Panc1 (cell line): ENCODE measurements around the gene PCDH15. TPM values are rescaled to one million over a fixed set of nuclear protein-coding genes. Genes with fewer than 3 reads are reported as not detected.

Experiments used
- ATAC-seq: fragments of 200-7000 bp; cut with Tn5 transposase; 2 replicates; pipeline ENCODE4 v1.9.1; 2020; ENCODE audit warnings: mild to moderate bottlenecking, moderate library complexity
- BruUV-seq: library from RNA; stranded (reverse); fragments of 400-500 nt; replicated peaks from 2 replicates; lab custom pipeline; 2021; lab: Mats Ljungman, UMichigan
- CTCF ChIA-PET: fragments of 300-600 bp; sonication (Branson Sonifier 250); formaldehyde crosslinking; loops from one replicate; lab custom pipeline; 2022; ENCODE audit warnings: antibody characterized with exemption; lab: Charles Lee
- POLR2A ChIA-PET: fragments of 300-600 bp; sonication (Branson Sonifier 250); formaldehyde crosslinking; loops from one replicate; lab custom pipeline; 2022; ENCODE audit warnings: antibody characterized with exemption; lab: Charles Lee
- DNase-seq: peaks from one replicate; pipeline ENCODE4 v3.0.0-alpha.2; 2010; ENCODE audit warnings: low read depth, low spot score
- H3K27ac ChIP-seq: 2 replicates; pipeline ENCODE4 v1.5.1; 2011; ENCODE audit warnings: mild to moderate bottlenecking, low read length, inconsistent platforms
- H3K27me3 ChIP-seq: fragments of 200-500 bp; sonication (Bioruptor generic); 2 replicates; pipeline ENCODE4 v1.6.0; 2014; ENCODE audit warnings: low read length, inconsistent platforms; ENCODE audit not compliant: control insufficient read depth, insufficient read depth
- H3K36me3 ChIP-seq: fragments of 200-500 bp; sonication (Bioruptor generic); 2 replicates; pipeline ENCODE4 v1.5.1; 2014; ENCODE audit warnings: inconsistent platforms, mild to moderate bottlenecking, low read length, moderate library complexity; ENCODE audit not compliant: control insufficient read depth, insufficient read depth
- H3K4me1 ChIP-seq: 2 replicates; pipeline ENCODE4 v1.5.1; 2011; ENCODE audit warnings: inconsistent platforms, mild to moderate bottlenecking, low read length, moderate library complexity; ENCODE audit not compliant: control insufficient read depth, insufficient read depth
- H3K4me3 ChIP-seq, 2 experiments: 2 replicates each; pipeline ENCODE4 v1.5.1; 2011 to 2012; ENCODE audit warnings: low read depth in 2 of 2, low read length in 2 of 2, mild to moderate bottlenecking in 2 of 2, inconsistent platforms in 1 of 2, moderate library complexity in 1 of 2
- H3K9me3 ChIP-seq: fragments of 200-500 bp; sonication (Bioruptor generic); 2 replicates; pipeline ENCODE4 v1.5.1; 2014; ENCODE audit warnings: low read depth, mild to moderate bottlenecking, inconsistent platforms, low read length, moderate library complexity; ENCODE audit not compliant: control insufficient read depth, insufficient read depth
- CTCF ChIP-seq: fragments of 450-650 bp; IDR thresholded peaks from 2 replicates; pipeline ENCODE4 v1.5.1; 2017; ENCODE audit warnings: mild to moderate bottlenecking
- POLR2AphosphoS5 ChIP-seq: IDR thresholded peaks from 2 replicates; pipeline ENCODE4 v1.6.1; 2012; ENCODE audit warnings: mild to moderate bottlenecking, low read depth, low read length, moderate library complexity
- SIN3A ChIP-seq: IDR thresholded peaks from 2 replicates; pipeline ENCODE4 v1.6.1; 2012; ENCODE audit warnings: low read depth, mild to moderate bottlenecking, low read length, moderate library complexity, borderline replicate concordance; ENCODE audit not compliant: insufficient read depth
- TCF7L2 ChIP-seq: IDR thresholded peaks from 2 replicates; pipeline ENCODE4 v1.6.1; 2011; ENCODE audit warnings: mild to moderate bottlenecking, low read depth, low read length, inconsistent platforms
- in situ Hi-C: cut with HindIII; loops from 2 replicates; pipeline ENCODE4 v1.10.0; 2016; ENCODE audit warnings: low sequenced_read_pairs, low pct_unique_long_range_greater_than_20kb
- intact Hi-C: fragments of 100-400 bp; cut with micrococcal nuclease; formaldehyde crosslinking; loops from one replicate; pipeline ENCODE4 v1.10.0; 2022; ENCODE audit not compliant: unreplicated experiment
- total RNA-seq: library from RNA; stranded (reverse); gene quantifications from one replicate; pipeline ENCODE4 v1.2.1, GENCODE V29; 2021; ENCODE audit not compliant: unreplicated experiment
- TF ChIP-seq, protein P1 (sequence below), 2 experiments: IDR thresholded peaks; 2 replicates each; pipeline ENCODE4 v1.6.1; 2011 to 2012; ENCODE audit warnings: low read depth in 2 of 2, control low read depth in 1 of 2, low read length in 1 of 2, mild to moderate bottlenecking in 1 of 2, moderate library complexity in 1 of 2; ENCODE audit not compliant: insufficient read depth in 1 of 2

The PCDH15 gene
- total RNA-seq, 1 experiment from 2014 or later = 0.18 TPM

DNA sequence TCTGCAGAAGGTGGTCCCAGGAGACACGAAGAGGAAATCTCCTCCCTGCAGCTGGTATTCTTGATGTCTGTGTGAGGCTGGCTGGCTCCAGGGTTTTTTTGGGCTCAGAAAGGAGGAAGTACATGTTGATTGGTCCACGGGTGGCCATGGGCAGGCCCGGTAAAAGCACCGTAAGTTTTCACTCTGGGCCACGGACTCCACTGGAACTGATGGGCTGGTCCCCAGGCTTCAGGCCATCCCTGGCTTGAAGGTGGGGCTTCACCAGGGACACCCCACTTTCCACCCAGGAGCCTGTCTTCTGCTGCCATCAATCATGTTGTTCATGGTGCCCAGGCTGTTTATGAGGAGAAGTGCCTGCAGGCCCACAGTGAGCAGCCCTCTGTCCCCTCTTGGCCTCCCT lies 736.8 kb downstream of the PCDH15 start:
- ChIA-PET CTCF (no interaction called here), POLR2A (no interaction called here)
- DNase-seq = no peak
- Histone ChIP-seq H3K27me3 (no peaks in the 10 kb centered on the region), H3K27ac (no peak overlapping the region), H3K4me1 (no peaks in the 10 kb centered on the region), H3K4me3 (no peak overlapping the region), H3K9me3 (no peaks in the 10 kb centered on the region), H3K36me3 (no peaks in the 10 kb centered on the region)
- intact Hi-C loops (no loop called here), in situ Hi-C loops (no loop called here)
- no peak for TF ChIP-seq TCF7L2
- no peak for TF ChIP-seq SIN3A
- TF ChIP-seq POLR2AphosphoS5 = no peak
- TF ChIP-seq, protein P1, sequence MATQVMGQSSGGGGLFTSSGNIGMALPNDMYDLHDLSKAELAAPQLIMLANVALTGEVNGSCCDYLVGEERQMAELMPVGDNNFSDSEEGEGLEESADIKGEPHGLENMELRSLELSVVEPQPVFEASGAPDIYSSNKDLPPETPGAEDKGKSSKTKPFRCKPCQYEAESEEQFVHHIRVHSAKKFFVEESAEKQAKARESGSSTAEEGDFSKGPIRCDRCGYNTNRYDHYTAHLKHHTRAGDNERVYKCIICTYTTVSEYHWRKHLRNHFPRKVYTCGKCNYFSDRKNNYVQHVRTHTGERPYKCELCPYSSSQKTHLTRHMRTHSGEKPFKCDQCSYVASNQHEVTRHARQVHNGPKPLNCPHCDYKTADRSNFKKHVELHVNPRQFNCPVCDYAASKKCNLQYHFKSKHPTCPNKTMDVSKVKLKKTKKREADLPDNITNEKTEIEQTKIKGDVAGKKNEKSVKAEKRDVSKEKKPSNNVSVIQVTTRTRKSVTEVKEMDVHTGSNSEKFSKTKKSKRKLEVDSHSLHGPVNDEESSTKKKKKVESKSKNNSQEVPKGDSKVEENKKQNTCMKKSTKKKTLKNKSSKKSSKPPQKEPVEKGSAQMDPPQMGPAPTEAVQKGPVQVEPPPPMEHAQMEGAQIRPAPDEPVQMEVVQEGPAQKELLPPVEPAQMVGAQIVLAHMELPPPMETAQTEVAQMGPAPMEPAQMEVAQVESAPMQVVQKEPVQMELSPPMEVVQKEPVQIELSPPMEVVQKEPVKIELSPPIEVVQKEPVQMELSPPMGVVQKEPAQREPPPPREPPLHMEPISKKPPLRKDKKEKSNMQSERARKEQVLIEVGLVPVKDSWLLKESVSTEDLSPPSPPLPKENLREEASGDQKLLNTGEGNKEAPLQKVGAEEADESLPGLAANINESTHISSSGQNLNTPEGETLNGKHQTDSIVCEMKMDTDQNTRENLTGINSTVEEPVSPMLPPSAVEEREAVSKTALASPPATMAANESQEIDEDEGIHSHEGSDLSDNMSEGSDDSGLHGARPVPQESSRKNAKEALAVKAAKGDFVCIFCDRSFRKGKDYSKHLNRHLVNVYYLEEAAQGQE (IDR thresholded peaks at IDR 0.05; ENCODE audit: insufficient read depth in 1 of 2, low read depth in 2 of 2, low read length in 1 of 2) = no peak
- TF ChIP-seq CTCF = no peak
- no TSS peak for BruUV-seq
- no peak for ATAC-seq

GRCh38 chr10:54063514-54063913 lies 737.5 kb downstream of the PCDH15 start:
- no TSS peak for BruUV-seq
- intact Hi-C loops = no loop called here
- Histone ChIP-seq H3K36me3 (no peaks in the 10 kb centered on the region), H3K27ac (no peak overlapping the region), H3K27me3 (no peaks in the 10 kb centered on the region), H3K4me3 (no peak overlapping the region), H3K4me1 (no peaks in the 10 kb centered on the region), H3K9me3 (no peaks in the 10 kb centered on the region)
- DNase-seq = no peak
- CTCF ChIA-PET = no interaction called here
- TF ChIP-seq TCF7L2 = no peak
- no peak for TF ChIP-seq SIN3A
- TF ChIP-seq, protein P1 (IDR thresholded peaks at IDR 0.05; ENCODE audit: insufficient read depth in 1 of 2, low read depth in 2 of 2, low read length in 1 of 2) = no peak
- no peak for TF ChIP-seq CTCF
- no peak for TF ChIP-seq POLR2AphosphoS5
- in situ Hi-C loops = no loop called here
- no peak for ATAC-seq
- POLR2A ChIA-PET = no interaction called here
